DND-41 (cell line): ENCODE data around the gene SEC14L5.

Experiments
- ATAC-seq: fragments of 200-7000 bp; cut with Tn5 transposase; 3 replicates; pipeline ENCODE4 v1.9.1; 2021; ENCODE audit warnings: low read depth; ENCODE audit not compliant: insufficient read depth
- DNase-seq: peaks from one replicate; pipeline ENCODE4 v3.0.0-alpha.2; 2020
- H2AFZ ChIP-seq: 2 replicates; pipeline ENCODE4 v1.6.0; 2012; ENCODE audit warnings: low read depth, low read length
- H3K27ac ChIP-seq: 2 replicates; pipeline ENCODE4 v1.5.1; 2012; ENCODE audit warnings: low read length, inconsistent platforms
- H3K27me3 ChIP-seq: fragments of 200-600 bp; sonication (generic); 2 replicates; pipeline ENCODE4 v1.6.0; 2012; ENCODE audit warnings: low read length, mild to moderate bottlenecking, inconsistent platforms; ENCODE audit not compliant: insufficient read depth, poor library complexity
- H3K36me3 ChIP-seq: 2 replicates; pipeline ENCODE4 v1.5.1; 2012; ENCODE audit warnings: low read length, inconsistent platforms; ENCODE audit not compliant: insufficient read depth
- H3K4me1 ChIP-seq: 2 replicates; pipeline ENCODE4 v1.5.1; 2012; ENCODE audit warnings: mild to moderate bottlenecking, low read length; ENCODE audit not compliant: insufficient read depth
- H3K4me2 ChIP-seq: 2 replicates; pipeline ENCODE4 v1.6.0; 2012; ENCODE audit warnings: mild to moderate bottlenecking, moderate library complexity, low read length, inconsistent platforms; ENCODE audit not compliant: insufficient read depth
- H3K4me3 ChIP-seq, 2 experiments: fragments of 200-600 bp in 1 of 2; shearing (Covaris generic) in 1 of 2; 2 replicates each; pipeline ENCODE4 v1.5.1; 2012 to 2016; ENCODE audit warnings: inconsistent platforms in 2 of 2, low read length in 2 of 2, mild to moderate bottlenecking in 2 of 2, low read depth in 1 of 2, moderate library complexity in 1 of 2
- H3K79me2 ChIP-seq: 2 replicates; pipeline ENCODE4 v1.6.0; 2012; ENCODE audit warnings: low read length, inconsistent platforms; ENCODE audit not compliant: insufficient read depth
- H3K9ac ChIP-seq: 2 replicates; pipeline ENCODE4 v1.6.0; 2012; ENCODE audit warnings: low read depth, mild to moderate bottlenecking, inconsistent platforms, low read length, moderate library complexity
- H3K9me3 ChIP-seq: 2 replicates; pipeline ENCODE4 v1.5.1; 2012; ENCODE audit warnings: low read length, moderate library complexity, mild to moderate bottlenecking, inconsistent platforms; ENCODE audit not compliant: insufficient read depth, severe bottlenecking
- H4K20me1 ChIP-seq: 2 replicates; pipeline ENCODE4 v1.6.0; 2012; ENCODE audit warnings: low read length; ENCODE audit not compliant: insufficient read depth
- EZH2 ChIP-seq: IDR thresholded peaks from 3 replicates; pipeline ENCODE4 v1.6.1; 2012; ENCODE audit warnings: borderline replicate concordance, low read depth, mild to moderate bottlenecking, moderate library complexity, low read length, inconsistent platforms; ENCODE audit not compliant: severe bottlenecking
- TF ChIP-seq, protein P1 (sequence below): IDR thresholded peaks from 2 replicates; pipeline ENCODE4 v1.5.1; 2012; ENCODE audit warnings: borderline replicate concordance, low read length, moderate library complexity, mild to moderate bottlenecking; ENCODE audit not compliant: poor library complexity, severe bottlenecking; ENCODE audit errors: extremely low read depth

The SEC14L5 gene

DNA sequence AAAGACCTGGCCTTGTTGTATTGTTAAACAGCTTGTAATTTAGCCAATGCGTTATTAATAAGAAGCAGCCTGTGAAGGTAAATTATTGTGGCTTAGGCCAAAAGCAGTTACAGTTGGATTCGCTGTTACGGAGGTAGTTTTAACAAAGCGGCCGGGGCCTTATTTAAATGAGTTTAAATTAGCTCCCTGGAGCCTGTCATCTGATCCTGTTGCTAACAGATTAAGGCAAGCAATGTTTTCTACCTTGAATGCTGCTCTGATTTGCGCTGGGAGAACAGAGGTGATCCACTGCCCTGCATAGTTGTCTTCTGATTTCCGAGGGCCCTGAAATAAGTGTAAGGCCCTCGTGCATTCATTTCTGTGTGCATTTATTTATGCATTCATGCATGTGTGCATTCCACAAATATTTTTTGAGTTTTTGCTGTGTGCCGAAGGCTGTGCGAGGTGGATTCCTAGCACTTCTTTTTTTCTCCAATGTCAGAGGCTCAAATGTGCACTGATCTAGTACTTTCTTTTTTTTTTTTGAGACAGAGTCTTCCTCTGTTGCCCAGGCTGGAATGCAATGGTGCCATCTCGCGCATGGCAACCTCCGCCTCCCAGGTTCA is 10.9 kb downstream of the SEC14L5 start:
- Histone ChIP-seq H3K4me3 (no peak overlapping the region), H3K4me2 (no peak overlapping the region), H3K27ac (no peak overlapping the region), H3K79me2 (no peaks in the 10 kb centered on the region), H4K20me1 (no peaks in the 10 kb centered on the region), H3K36me3 (no peaks in the 10 kb centered on the region), H3K9ac (no peak overlapping the region), H3K9me3 (no peaks in the 10 kb centered on the region), H3K27me3 (no peaks in the 10 kb centered on the region), H3K4me1 (peaks cover 3% of the 10 kb centered on the region; the same call in 1 of the 2 replicates), H2AFZ (no peak overlapping the region)
- TF ChIP-seq, protein P1, sequence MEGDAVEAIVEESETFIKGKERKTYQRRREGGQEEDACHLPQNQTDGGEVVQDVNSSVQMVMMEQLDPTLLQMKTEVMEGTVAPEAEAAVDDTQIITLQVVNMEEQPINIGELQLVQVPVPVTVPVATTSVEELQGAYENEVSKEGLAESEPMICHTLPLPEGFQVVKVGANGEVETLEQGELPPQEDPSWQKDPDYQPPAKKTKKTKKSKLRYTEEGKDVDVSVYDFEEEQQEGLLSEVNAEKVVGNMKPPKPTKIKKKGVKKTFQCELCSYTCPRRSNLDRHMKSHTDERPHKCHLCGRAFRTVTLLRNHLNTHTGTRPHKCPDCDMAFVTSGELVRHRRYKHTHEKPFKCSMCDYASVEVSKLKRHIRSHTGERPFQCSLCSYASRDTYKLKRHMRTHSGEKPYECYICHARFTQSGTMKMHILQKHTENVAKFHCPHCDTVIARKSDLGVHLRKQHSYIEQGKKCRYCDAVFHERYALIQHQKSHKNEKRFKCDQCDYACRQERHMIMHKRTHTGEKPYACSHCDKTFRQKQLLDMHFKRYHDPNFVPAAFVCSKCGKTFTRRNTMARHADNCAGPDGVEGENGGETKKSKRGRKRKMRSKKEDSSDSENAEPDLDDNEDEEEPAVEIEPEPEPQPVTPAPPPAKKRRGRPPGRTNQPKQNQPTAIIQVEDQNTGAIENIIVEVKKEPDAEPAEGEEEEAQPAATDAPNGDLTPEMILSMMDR, result no peak
- no peak for TF ChIP-seq EZH2
- DNase-seq, result no peak
- ATAC-seq, result no peak

DNA sequence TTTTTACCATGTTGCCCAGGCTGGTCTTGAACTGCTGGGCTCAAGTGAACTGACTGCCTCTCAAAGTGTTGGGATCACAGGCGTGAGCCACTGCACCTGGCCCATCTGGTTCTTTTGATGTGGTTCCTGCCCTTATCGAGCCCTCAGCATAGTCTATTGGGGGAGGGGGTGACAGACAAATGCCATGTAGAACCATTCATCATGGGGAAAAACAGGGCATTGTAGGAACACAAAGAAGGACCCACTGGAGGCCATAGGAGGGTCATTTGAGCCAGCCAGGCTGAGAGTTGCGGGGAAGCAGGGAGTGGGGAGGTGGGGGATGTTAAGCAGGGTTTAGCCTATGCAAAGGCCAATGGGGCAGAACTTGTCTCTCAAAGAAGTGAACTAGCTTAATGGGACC is 11.9 kb downstream of the SEC14L5 start:
- Histone ChIP-seq H3K4me2 (no peak overlapping the region), H3K4me3 (no peak overlapping the region)

DNA sequence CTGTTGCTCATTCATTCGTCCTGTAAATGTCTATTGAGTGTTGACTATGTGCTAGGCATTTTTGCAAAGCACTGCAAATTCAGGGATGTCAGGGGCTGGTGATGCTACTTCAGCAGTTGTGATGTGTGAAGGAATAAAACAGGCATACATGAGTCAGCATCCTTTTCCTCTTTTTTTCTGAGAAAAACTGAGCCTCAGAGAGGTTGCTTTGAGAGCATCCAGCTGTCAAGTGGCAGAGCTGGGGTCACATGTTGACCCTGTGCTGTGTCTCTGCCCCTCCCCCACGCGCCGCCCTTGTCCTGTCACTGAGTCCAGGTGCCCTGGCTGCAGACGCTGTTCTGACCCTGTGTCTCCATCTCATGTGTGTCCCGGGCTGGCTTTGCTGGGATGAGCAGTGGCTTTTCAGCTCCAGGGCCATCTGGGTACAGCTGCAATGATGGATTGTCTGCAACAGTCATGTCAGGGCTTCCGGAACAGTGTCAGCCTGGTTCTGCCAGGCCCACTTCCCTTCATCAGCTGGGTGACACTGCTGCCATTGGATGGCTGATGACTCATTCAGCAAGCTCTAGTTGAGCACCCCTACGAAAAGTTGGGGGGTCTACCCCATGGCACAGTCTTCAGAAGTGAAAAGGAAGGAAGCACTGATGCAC is 14.9 kb downstream of the SEC14L5 start:
- H4K20me1 ChIP-seq, result no peaks in the 10 kb centered on the region
- H2AFZ ChIP-seq, result no peak overlapping the region
- H3K9me3 ChIP-seq, result no peaks in the 10 kb centered on the region
- TF ChIP-seq, protein P1, result no peak
- TF ChIP-seq EZH2, result no peak
- no peaks in the 10 kb centered on the region for H3K27me3 ChIP-seq
- no peak overlapping the region for H3K27ac ChIP-seq
- no peak for ATAC-seq
- H3K4me3 ChIP-seq, result no peak overlapping the region
- no peak for DNase-seq
- H3K9ac ChIP-seq, result no peak overlapping the region
- no peak overlapping the region for H3K4me2 ChIP-seq
- H3K36me3 ChIP-seq, result no peaks in the 10 kb centered on the region
- peaks cover 3% of the 10 kb centered on the region; the same call in 1 of the 2 replicates for H3K4me1 ChIP-seq
- no peaks in the 10 kb centered on the region for H3K79me2 ChIP-seq

More for the DNA sequence above, 11.9 kb downstream of the SEC14L5 start:
- H3K9ac ChIP-seq, result no peak overlapping the region
- no peak overlapping the region for H3K27ac ChIP-seq
- no peaks in the 10 kb centered on the region for H3K79me2 ChIP-seq
- no peaks in the 10 kb centered on the region for H3K9me3 ChIP-seq
- no peak overlapping the region for H2AFZ ChIP-seq
- H3K36me3 ChIP-seq, result no peaks in the 10 kb centered on the region
- ATAC-seq (peak; percentile 81), DNase-seq (peak; percentile 60)
- H3K27me3 ChIP-seq, result no peaks in the 10 kb centered on the region
- peaks cover 3% of the 10 kb centered on the region; the same call in 1 of the 2 replicates for H3K4me1 ChIP-seq
- TF ChIP-seq, protein P1, result no peak
- TF ChIP-seq EZH2, result no peak
- no peaks in the 10 kb centered on the region for H4K20me1 ChIP-seq
